ENCODE results near the gene HEXD. TPM values are rescaled to one million over a fixed set of nuclear protein-coding genes. Genes with fewer than 3 reads are reported as not detected.

Gene HEXD
- total RNA-seq, 6 donors from 2014 or later = 33.7 to 250 (median 43.4) TPM

DNA sequence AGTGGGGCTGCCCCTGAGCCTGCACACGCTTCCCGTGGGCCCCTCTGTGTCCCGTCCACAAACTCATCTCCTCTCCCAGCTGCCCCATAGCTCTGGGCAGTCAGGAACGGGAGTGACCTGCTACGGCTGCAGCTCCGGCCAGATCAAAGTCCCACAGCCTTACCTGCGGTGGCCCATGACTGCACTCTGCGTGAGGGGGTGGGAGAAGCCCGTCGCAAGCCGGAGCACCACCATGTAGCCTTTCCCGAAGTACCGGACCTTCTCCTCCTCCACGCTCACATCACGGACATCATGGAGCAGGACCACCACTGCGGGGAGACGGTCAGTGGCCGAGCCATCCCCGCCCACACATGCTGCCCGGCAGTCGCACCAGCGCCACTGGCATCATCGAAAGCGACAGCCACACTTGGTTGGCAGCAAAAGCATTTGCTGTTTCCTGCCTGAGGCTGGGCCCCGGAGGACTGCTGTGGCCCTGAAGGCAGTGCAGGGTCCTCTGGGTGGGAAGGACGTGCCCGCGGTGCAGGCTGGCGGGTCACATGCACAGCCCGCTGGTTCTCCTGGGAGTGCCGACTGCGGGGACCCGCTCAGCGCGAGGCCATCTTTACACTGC lies 26.2 kb downstream of the HEXD start:
- H3K27ac ChIP-seq = peak overlapping the region in 2 of 4 donors; percentile 61 to 69
- ATAC-seq (ENCODE audit: low FRiP score in 2 of 2) (no peak), DNase-seq (peak in 1 of 2 donors; percentile 71)
- no peaks in the 10 kb centered on the region for H3K27me3 ChIP-seq
- WGBS, 2 donors = 88 to 90% methylated on average over 11 to 24 of the region's 35 CpGs
- H3K36me3 ChIP-seq = peaks cover 6 to 63% (median 35%) of the 10 kb centered on the region in 4 donors
- H3K4me3 ChIP-seq = no peak overlapping the region
- TF ChIP-seq EP300 (IDR thresholded peaks at IDR 0.05) (no peak), POLR2A (IDR thresholded peaks at IDR 0.05) (no peak), POLR2AphosphoS5 (IDR thresholded peaks at IDR 0.05) (no peak)
- TF ChIP-seq, protein P1, sequence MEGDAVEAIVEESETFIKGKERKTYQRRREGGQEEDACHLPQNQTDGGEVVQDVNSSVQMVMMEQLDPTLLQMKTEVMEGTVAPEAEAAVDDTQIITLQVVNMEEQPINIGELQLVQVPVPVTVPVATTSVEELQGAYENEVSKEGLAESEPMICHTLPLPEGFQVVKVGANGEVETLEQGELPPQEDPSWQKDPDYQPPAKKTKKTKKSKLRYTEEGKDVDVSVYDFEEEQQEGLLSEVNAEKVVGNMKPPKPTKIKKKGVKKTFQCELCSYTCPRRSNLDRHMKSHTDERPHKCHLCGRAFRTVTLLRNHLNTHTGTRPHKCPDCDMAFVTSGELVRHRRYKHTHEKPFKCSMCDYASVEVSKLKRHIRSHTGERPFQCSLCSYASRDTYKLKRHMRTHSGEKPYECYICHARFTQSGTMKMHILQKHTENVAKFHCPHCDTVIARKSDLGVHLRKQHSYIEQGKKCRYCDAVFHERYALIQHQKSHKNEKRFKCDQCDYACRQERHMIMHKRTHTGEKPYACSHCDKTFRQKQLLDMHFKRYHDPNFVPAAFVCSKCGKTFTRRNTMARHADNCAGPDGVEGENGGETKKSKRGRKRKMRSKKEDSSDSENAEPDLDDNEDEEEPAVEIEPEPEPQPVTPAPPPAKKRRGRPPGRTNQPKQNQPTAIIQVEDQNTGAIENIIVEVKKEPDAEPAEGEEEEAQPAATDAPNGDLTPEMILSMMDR (IDR thresholded peaks at IDR 0.05) = no peak
- H3K4me1 ChIP-seq = peaks cover 21 to 43% (median 35%) of the 10 kb centered on the region in 4 donors
- no peaks in the 10 kb centered on the region for H3K9me3 ChIP-seq

DNA sequence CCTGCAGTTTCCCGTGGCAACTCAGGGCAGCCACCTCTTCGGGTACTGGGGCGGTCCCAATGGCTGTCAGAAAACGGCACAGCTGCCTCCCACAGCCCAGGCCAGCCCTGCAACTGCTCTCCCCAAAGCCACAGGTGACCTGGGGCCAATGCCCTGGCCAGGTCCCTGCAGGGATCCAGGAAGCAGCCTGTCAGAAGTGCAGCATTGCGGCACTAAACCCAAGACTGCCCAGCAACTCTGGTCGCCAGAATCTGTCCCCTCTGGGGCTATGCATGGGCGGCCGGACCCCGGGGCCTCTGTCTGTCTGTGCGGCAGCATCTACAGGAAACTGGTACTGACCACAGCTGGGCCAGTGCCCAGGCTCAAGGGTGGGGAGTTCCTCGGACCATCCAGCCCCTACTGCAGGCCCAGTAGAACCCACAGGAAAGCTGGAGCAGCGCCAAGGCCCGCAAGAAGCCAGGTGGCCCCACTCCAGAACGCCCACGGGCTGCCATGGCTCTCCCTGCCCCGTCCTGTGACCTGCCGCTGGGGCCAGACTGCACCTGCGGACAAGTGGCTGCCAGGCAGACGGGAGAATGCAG lies 26.9 kb downstream of the HEXD start:
- Histone ChIP-seq H3K4me3 (no peak overlapping the region), H3K36me3 (peaks cover 6 to 57% (median 31%) of the 10 kb centered on the region in 4 donors), H3K9me3 (no peaks in the 10 kb centered on the region), H3K27ac (peak overlapping the region; percentile 3 to 69 (median 54)), H3K27me3 (no peaks in the 10 kb centered on the region), H3K4me1 (peaks cover 27 to 45% (median 37%) of the 10 kb centered on the region in 4 donors)
- DNase-seq = peak in 1 of 2 donors; percentile 82
- no peak for ATAC-seq (ENCODE audit: low FRiP score in 2 of 2)
- TF ChIP-seq, protein P1 (IDR thresholded peaks at IDR 0.05) = no peak
- TF ChIP-seq EP300 (IDR thresholded peaks at IDR 0.05) (no peak), POLR2A (IDR thresholded peaks at IDR 0.05) (no peak), POLR2AphosphoS5 (IDR thresholded peaks at IDR 0.05) (no peak)
- WGBS, 2 donors = 46 to 50% methylated on average over 2 to 18 of the region's 19 CpGs

GRCh38 chr17:82445542-82445941 lies 27.4 kb downstream of the HEXD start:
- TF ChIP-seq EP300 (IDR thresholded peaks at IDR 0.05) = no peak
- no peak for TF ChIP-seq POLR2AphosphoS5 (IDR thresholded peaks at IDR 0.05)
- TF ChIP-seq, protein P1 (IDR thresholded peaks at IDR 0.05) = no peak
- no peak for TF ChIP-seq POLR2A (IDR thresholded peaks at IDR 0.05)
- H3K4me3 ChIP-seq = no peak overlapping the region
- peak overlapping the region; percentile 3 to 69 (median 54) for H3K27ac ChIP-seq
- H3K4me1 ChIP-seq = peaks cover 28 to 44% (median 35%) of the 10 kb centered on the region in 4 donors
- ATAC-seq (ENCODE audit: low FRiP score in 2 of 2) (no peak), DNase-seq (peak in 1 of 2 donors; percentile 65)
- H3K9me3 ChIP-seq = no peaks in the 10 kb centered on the region
- peaks cover 6 to 57% (median 30%) of the 10 kb centered on the region in 4 donors for H3K36me3 ChIP-seq
- WGBS, 2 donors = 65 to 81% methylated on average over 8 to 13 of the region's 13 CpGs
- no peaks in the 10 kb centered on the region for H3K27me3 ChIP-seq

DNA sequence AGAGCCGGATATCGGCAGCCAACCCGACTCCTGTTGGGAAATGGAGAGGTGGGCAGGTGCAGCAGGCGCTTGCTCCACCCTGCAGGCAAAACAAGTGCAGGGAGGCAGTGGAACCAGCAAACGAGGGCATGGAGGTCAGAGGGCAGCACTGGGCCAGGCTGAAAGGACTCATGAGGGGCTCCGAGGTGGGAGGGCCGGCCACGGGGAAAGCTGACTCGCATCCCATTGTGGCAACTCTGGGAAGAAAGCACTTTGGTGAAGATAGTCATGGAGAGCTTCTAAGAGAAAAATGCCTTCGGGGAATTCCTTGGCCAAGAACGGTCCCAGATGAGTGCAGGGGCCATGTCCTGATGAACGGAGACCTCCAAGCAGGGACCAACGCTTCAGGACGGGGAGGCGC lies 28.0 kb downstream of the HEXD start:
- H3K4me3 ChIP-seq = no peak overlapping the region
- 89 to 92% methylated on average over 13 to 15 of the region's 15 CpGs for WGBS, 2 donors
- no peak for ATAC-seq (ENCODE audit: low FRiP score in 2 of 2)
- TF ChIP-seq, protein P1 (IDR thresholded peaks at IDR 0.05) = no peak
- no peak for TF ChIP-seq POLR2A (IDR thresholded peaks at IDR 0.05)
- no peak for TF ChIP-seq EP300 (IDR thresholded peaks at IDR 0.05)
- no peak for TF ChIP-seq POLR2AphosphoS5 (IDR thresholded peaks at IDR 0.05)
- H3K36me3 ChIP-seq = peaks cover 6 to 57% (median 28%) of the 10 kb centered on the region in 4 donors
- H3K4me1 ChIP-seq = peaks cover 29 to 43% (median 35%) of the 10 kb centered on the region in 4 donors
- H3K27ac ChIP-seq = peak overlapping the region in 3 of 4 donors; percentile 48 to 69 (median 61)
- no peaks in the 10 kb centered on the region for H3K27me3 ChIP-seq
- H3K9me3 ChIP-seq = no peaks in the 10 kb centered on the region
- DNase-seq = no peak

All from upper lobe of left lung (tissue), 6 donors.